ENCODE measurements around the gene ANGEL1.

Gene ANGEL1, protein sequence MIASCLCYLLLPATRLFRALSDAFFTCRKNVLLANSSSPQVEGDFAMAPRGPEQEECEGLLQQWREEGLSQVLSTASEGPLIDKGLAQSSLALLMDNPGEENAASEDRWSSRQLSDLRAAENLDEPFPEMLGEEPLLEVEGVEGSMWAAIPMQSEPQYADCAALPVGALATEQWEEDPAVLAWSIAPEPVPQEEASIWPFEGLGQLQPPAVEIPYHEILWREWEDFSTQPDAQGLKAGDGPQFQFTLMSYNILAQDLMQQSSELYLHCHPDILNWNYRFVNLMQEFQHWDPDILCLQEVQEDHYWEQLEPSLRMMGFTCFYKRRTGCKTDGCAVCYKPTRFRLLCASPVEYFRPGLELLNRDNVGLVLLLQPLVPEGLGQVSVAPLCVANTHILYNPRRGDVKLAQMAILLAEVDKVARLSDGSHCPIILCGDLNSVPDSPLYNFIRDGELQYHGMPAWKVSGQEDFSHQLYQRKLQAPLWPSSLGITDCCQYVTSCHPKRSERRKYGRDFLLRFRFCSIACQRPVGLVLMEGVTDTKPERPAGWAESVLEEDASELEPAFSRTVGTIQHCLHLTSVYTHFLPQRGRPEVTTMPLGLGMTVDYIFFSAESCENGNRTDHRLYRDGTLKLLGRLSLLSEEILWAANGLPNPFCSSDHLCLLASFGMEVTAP

DNA sequence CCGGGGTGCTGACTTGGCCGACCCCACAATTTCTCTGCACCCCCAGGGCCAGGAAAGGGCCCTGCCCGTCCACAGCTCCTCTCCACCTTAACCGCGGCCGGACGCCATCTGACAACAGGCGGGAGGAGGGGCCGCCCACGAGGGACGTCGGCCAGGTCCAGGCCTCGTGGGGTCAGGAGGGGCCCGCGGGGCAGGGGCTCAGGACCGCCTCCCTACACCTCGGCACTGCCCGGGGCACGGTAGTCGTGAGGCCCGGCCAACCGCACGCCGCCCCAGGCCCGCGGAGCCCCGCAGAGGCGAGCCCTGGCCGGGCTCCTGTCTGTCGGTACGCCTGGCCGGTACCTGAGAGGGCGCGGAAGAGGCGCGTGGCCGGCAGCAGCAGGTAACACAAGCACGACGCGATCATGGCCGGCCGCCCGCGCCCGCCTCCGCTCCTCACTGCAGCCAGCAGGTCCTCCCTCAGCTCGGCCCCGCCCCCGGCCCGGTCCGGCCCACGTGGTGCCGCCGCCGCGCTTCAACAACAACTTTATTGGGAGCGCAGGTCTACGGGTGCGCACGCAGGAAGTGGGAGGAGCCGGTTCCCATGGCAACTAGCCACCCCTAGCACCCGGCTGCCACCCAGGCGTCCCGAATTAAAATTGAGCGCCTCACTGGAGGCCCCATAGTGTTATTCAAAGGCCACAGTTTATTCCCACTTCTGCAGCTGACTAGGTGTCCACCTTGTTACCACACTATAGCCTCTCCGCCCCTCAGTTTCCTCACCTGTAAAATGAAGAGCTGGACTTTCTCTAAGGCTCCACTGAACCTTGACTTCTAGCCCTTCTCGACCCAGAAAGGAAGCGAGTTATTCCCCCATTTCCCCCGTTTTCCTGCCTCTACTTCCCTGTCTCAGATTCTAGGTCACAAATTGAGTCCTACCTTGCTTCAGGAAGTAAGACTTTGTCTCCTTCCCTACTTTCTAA, at the start of gene ANGEL1:
Gene ANGEL1, minus strand, starts transcription at position 461 of the 962 bp plus-strand sequence. Its CDS starts 55 bp downstream, at position 406.
- peak; percentile 97 for DNase-seq (ENCODE audit: low spot score)

DNA sequence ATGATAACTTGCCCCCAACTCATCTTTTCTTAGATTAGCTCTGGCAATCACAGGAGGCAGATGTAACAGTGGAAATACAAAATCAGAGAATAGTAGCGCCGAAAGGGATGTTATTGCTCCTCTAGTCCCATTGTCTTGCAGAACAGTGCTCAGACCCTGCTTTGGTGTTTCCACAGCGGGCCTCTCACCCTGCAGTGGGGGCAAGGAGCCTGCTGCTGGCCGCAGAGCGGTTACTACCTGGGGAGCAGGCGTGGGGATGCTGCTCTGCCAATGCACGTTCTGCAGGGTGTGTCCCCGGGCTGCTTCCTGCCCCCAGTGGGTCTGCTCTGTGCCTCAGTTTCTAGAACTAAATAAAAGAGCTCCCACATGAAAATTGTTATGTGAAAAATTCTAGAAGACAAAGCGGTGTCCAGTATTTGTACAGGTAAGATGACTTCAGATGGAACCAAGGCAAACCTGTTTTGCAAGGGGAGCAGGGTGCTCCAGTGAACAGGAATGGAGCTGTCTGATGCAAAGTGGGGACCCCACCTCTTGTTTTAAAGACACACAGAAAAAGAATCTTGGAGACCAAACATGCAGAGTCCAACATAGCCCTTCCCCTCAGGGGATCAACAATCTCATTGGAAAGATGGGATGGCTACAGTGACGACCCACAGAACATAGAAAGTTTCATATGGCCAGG, 49.0 kb upstream of the ANGEL1 start:
- DNase-seq (ENCODE audit: low spot score), result no peak

GRCh38 chr14:76856769-76857168, 44.1 kb upstream of the ANGEL1 start:
- DNase-seq (ENCODE audit: low spot score), result no peak

DNA sequence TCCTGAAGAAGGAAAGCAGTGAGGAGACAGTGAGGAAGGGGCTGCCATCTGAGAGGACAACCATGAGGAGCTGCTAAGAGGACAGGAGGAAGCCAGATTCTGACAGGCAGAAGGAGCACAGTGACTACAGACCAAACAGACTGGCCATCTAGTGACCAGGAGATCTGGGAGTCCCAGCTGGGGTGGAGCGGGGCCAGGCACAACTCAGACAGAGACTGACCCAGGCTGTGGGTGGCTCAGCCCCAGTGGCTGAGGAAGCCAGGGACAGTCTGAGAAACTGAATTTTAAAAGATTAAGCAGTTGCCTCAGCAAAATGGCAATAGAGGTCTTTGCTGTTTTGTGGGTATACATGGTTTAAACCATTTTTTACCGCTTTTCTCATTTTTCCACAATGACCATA, 42.4 kb upstream of the ANGEL1 start:
- no peak for DNase-seq (ENCODE audit: low spot score)

GRCh38 chr14:76848879-76849278, 36.2 kb upstream of the ANGEL1 start:
- DNase-seq (ENCODE audit: low spot score), result no peak

DNA sequence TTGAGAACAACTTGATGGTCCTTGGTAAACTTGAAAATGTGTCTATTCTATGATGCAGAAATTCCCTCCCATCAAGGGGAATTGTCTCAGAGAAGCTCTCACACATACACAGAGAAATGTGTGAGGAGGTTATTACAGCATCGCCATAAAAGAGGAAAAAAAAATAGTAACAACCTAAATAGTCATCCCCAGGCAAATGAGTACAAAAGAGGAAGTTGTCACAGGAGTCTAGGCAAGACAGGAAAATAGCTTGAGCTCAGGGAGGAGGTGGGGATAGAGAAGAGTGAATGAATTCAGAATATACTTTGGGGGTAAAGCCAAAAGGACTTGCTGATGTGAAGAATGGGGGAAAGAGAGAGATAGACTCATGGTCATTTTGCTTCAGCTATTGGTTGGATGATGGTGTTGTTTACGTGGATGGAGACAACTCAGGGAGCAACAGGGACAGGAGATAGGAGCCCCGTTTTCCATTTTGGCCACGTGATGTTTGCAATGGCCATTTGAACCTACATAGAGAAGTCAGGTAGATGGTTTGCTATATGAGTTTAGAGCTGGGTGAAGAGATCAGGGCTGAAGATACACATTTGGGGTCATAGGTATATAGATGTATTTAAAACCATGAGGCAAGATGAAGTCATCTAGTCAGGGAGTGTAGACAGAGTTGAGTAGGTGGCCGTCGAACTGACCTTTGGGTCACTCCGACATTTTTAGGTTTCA, 33.8 kb upstream of the ANGEL1 start:
- no peak for DNase-seq (ENCODE audit: low spot score)

GRCh38 chr14:76844223-76844622, 31.5 kb upstream of the ANGEL1 start:
- DNase-seq (ENCODE audit: low spot score), result no peak

DNA sequence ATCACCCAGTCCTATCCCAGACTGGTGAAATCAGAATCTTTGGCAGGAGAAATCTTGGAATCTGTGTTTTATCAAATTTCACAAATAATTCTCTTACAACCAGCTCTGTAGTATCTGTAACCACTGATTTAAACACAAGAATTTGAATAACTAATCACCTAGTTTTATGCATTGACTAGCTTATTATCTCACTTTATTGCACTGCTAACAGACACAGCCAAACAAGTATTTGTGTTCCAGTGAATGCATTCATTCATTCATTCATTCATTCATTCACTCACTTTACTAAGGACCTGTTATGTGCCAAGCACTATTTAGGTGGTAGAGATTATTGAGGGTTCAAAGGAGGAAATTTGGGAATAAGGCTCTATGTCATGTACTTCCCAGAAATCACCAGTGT, 29.7 kb upstream of the ANGEL1 start:
- no peak for DNase-seq (ENCODE audit: low spot score)

- DNase-seq (ENCODE audit: low spot score), result no peak
Observed at GRCh38 chr14:76837524-76837923, 24.8 kb upstream of the ANGEL1 start.

DNA sequence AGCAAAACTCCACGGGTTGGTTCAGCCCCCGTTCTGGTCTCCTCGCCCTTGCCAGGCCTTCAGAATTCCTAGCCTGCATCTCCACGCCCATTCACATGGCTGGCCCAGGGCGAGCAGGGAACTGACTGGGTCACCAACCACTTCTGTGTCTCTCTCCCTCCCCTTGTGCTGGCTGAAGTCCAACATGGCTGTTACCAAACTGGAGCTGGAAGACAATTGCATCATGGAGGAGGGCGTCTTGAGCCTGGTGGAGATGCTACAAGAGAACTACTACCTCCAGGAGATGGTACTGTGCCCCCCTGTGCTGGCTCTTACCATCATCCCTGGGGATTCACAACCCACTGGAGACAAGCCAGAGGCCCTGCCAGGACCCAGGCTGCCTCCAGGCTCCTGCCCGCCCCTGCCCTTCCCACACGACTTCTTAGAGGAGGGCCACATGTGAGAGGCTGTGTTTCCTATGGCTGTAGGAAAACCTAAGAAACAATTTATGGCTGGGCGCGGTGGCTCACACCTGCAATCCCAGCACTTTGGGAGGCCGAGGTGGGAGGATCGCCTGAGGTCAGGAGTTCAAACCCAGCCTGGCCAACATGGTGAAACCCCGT, 23.4 kb upstream of the ANGEL1 start:
- no peak for DNase-seq (ENCODE audit: low spot score)

- DNase-seq (ENCODE audit: low spot score), result no peak
Observed at GRCh38 chr14:76834241-76834661, 21.6 kb upstream of the ANGEL1 start.

- no peak for DNase-seq (ENCODE audit: low spot score)
Observed at GRCh38 chr14:76833011-76833410, 20.3 kb upstream of the ANGEL1 start.

DNA sequence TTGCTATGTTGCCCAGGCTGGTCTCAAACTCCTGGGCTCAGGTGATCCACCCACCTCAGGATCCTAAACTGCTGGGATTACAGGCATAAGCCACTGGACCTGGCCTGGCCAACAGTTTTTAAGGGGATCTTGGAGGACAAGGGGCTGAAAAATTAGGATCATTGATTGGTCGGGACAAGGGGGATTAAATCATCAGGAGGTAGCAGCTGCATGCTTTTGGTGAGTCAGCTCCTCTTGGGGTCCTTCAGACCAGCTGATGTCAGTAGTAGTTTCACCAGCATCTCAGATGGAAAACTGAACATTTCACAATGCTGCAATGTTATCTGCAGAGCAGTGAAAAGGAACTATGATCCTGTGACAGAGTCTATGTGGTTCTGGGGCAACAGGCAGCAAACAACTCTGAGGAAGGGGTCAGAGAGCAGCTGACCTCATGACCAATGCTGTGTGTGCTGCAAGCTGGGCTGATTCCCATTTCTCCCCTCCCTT, 19.9 kb upstream of the ANGEL1 start:
- DNase-seq (ENCODE audit: low spot score), result no peak

- DNase-seq (ENCODE audit: low spot score), result no peak
Observed at GRCh38 chr14:76830556-76830955, 17.9 kb upstream of the ANGEL1 start.

DNA sequence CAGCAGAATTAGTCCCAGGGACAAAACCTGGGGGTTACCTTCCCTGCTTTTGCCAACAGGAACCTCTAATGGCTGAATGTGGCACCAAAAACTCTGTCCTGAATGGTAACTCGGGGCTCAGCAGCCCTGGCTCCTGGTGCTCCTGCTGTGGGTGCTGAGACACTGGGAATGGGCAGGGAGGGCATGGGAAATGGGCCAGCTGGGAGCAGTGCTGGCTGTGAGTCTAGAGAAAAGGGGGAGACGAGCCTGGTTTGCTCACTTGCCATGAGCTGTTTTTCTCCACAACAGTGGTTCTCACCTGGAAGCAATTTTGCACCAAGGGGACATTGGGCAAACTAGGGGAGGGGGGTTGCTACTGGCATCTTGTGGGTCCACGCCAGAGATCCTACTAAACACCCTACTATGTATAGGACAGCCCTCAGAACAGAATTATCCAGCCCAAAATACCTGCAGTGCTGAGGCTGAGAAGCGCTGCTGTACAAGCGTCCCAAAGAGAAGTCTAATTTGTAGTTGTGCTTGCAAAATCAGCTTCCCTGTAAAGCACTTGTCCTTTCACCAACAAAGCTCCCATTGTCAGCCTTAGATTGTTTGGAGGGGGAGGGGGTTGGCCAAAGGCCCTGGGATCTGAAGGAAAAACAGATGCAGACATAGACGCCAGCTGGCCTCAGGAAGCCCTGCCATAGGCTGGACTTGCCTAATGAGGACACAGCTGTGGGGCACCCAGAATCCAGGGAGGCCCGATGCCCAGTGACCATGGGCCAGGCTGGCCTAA, 17.2 kb upstream of the ANGEL1 start:
- no peak for DNase-seq (ENCODE audit: low spot score)

GRCh38 chr14:76829013-76829365, 16.3 kb upstream of the ANGEL1 start:
- DNase-seq (ENCODE audit: low spot score), result no peak

- DNase-seq (ENCODE audit: low spot score), result peak; percentile 20
Observed at GRCh38 chr14:76828339-76829012, 15.8 kb upstream of the ANGEL1 start.

GRCh38 chr14:76827696-76828296, 15.1 kb upstream of the ANGEL1 start:
- peak; percentile 40 for DNase-seq (ENCODE audit: low spot score)

DNA sequence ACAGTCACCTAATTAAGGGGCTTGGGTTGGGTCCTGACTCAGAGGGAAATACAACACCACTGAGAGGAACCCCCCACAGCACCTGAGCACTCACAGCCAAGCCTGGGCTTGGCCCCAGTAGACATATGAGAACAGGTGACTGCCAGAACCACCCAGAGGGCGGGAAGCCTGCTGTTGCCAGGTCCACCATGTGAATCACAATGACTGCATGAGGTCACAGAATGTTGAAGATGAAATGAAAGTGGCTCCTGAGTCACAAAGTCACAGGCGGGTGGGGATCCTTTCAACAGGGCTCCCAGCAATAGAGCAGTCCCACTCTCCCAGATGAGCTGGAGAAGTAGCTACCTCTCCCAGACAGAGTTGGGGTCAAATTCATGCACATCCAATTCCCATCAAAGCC, 13.4 kb upstream of the ANGEL1 start, which contains the start of gene LRRC74A:
Gene LRRC74A, plus strand, starts transcription at position 287 of the 400 bp plus-strand sequence. CDS start 290 bp downstream, outside the sequence.
- DNase-seq (ENCODE audit: low spot score), result no peak
